Activated CD8-positive, alpha-beta T cell treated with anti-CD3 and anti-CD28 coated beads for 36 hours (primary cell): ENCODE results near the gene NEDD4L. TPM values are rescaled to one million over a fixed set of nuclear protein-coding genes. Genes with fewer than 3 reads are reported as not detected.

ENCODE experiments used
- ATAC-seq: fragments of 200-7000 bp; cut with Tn5 transposase; one replicate; pipeline ENCODE4 v1.10.0; 2021; ENCODE audit warnings: mild to moderate bottlenecking, moderate library complexity
- CTCF ChIA-PET: fragments of 350-600 bp; sonication (Branson Sonifier 250); formaldehyde crosslinking; loops from one replicate; lab custom pipeline; 2021; ENCODE audit warnings: antibody characterized with exemption; lab: Charles Lee
- POLR2A ChIA-PET: fragments of 350-600 bp; sonication (Branson Sonifier 250); formaldehyde crosslinking; loops from one replicate; lab custom pipeline; 2021; ENCODE audit warnings: antibody characterized with exemption; lab: Charles Lee
- DNase-seq: peaks from one replicate; pipeline ENCODE4 v3.0.0-alpha.2; 2020
- H3K27ac Mint-ChIP-seq: one replicate; pipeline ENCODE4 v1.8.0; 2021; ENCODE audit warnings: mild to moderate bottlenecking, mixed read lengths
- H3K27me3 Mint-ChIP-seq: one replicate; pipeline ENCODE4 v1.8.0; 2021; ENCODE audit warnings: mixed read lengths
- H3K36me3 Mint-ChIP-seq: one replicate; pipeline ENCODE4 v1.8.0; 2021; ENCODE audit warnings: low read depth, mixed read lengths
- H3K4me1 Mint-ChIP-seq: one replicate; pipeline ENCODE4 v1.8.0; 2021; ENCODE audit warnings: low read depth, mixed read lengths
- H3K4me3 Mint-ChIP-seq: one replicate; pipeline ENCODE4 v1.8.0; 2021; ENCODE audit warnings: mild to moderate bottlenecking, moderate library complexity, mixed read lengths
- H3K9me3 Mint-ChIP-seq: one replicate; pipeline ENCODE4 v1.8.0; 2021; ENCODE audit warnings: mixed read lengths
- intact Hi-C: fragments of 100-400 bp; cut with micrococcal nuclease; formaldehyde crosslinking; loops from one replicate; pipeline ENCODE4 v1.10.0; 2022
- total RNA-seq, 2 experiments: library from RNA; stranded (reverse); gene quantifications; one replicate each; pipeline ENCODE4 v1.2.3, GENCODE V29; 2021
- TF ChIP-seq, protein P1 (sequence below): fragments of 200-600 bp; IDR thresholded peaks from one replicate; pipeline ENCODE4 v1.8.0; 2022; ENCODE audit warnings: antibody characterized with exemption, mild to moderate bottlenecking

The NEDD4L gene
- total RNA-seq, 2 experiments from 2014 or later, result 7.5 to 8.5 TPM

GRCh38 chr18:58124475-58124874 lies 80.4 kb downstream of the NEDD4L start:
- Mint-ChIP-seq H3K9me3 (no peaks in the 10 kb centered on the region), H3K4me3 (no peak overlapping the region), H3K4me1 (peaks cover 4% of the 10 kb centered on the region), H3K36me3 (no peaks in the 10 kb centered on the region), H3K27me3 (no peaks in the 10 kb centered on the region), H3K27ac (no peak overlapping the region)
- no peak for ATAC-seq
- ChIA-PET POLR2A (no interaction called here), CTCF (interaction anchor here (1.1 to 3.9 kb wide), 4 partner anchors 9 to 242 kb away, joined by 3 to 14 read pairs (median 4); partner anchors contain the start of gene NEDD4L)
- DNase-seq, result no peak
- TF ChIP-seq, protein P1, sequence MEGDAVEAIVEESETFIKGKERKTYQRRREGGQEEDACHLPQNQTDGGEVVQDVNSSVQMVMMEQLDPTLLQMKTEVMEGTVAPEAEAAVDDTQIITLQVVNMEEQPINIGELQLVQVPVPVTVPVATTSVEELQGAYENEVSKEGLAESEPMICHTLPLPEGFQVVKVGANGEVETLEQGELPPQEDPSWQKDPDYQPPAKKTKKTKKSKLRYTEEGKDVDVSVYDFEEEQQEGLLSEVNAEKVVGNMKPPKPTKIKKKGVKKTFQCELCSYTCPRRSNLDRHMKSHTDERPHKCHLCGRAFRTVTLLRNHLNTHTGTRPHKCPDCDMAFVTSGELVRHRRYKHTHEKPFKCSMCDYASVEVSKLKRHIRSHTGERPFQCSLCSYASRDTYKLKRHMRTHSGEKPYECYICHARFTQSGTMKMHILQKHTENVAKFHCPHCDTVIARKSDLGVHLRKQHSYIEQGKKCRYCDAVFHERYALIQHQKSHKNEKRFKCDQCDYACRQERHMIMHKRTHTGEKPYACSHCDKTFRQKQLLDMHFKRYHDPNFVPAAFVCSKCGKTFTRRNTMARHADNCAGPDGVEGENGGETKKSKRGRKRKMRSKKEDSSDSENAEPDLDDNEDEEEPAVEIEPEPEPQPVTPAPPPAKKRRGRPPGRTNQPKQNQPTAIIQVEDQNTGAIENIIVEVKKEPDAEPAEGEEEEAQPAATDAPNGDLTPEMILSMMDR, result no peak
- intact Hi-C loops, result loop anchor here (5.0 kb wide), 1 partner anchor 242 kb away; no protein-coding TSS in a partner anchor

DNA sequence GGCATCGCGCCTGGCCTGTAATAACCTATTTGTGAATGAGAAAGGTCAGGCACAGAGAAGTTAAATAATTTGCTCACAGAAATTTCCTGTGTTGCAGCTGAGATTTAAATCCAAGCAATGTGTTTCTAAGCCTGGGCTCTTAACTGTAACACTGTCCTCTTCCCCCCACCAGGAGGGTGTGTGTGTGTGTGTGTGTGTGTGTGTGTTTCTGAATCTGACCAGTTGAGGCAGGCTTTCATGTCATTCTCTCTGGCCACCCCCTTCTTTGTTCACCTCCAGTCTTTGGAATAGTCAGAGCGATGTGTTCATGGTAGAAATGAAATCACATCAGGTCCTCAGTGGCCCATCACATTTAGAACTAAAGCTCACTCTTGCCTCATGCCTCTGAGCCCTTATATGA lies 81.2 kb downstream of the NEDD4L start:
- TF ChIP-seq, protein P1, result no peak
- intact Hi-C loops, result no loop called here
- H3K36me3 Mint-ChIP-seq, result no peaks in the 10 kb centered on the region
- H3K27ac Mint-ChIP-seq, result no peak overlapping the region
- no peaks in the 10 kb centered on the region for H3K27me3 Mint-ChIP-seq
- ATAC-seq, result no peak
- no peak overlapping the region for H3K4me3 Mint-ChIP-seq
- CTCF ChIA-PET, result interaction anchor here (1.1 to 3.9 kb wide), 4 partner anchors 9 to 243 kb away, joined by 3 to 14 read pairs (median 6); no protein-coding TSS in a partner anchor
- H3K9me3 Mint-ChIP-seq, result no peaks in the 10 kb centered on the region
- POLR2A ChIA-PET, result no interaction called here
- no peak for DNase-seq
- H3K4me1 Mint-ChIP-seq, result peaks cover 4% of the 10 kb centered on the region

DNA sequence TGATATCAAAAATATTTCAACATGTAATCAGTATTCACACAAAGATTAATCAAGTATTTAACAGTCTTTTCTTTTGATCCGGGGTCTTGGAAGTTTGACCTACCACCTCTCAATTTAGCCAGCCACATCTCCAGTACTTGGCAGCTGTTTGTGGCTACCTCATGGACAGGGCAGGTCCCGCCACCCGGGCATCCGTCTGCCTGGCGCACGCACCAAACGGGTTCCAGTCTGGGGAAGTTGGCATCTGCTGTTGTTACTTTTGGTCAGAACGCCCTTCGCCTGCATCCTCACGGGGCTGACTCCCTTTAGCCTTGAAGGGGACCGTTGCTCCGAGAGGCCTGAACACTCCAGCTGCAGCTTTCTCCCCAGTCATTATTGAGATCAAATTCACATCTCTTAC lies 81.7 kb downstream of the NEDD4L start:
- ATAC-seq, result no peak
- Mint-ChIP-seq H3K27me3 (no peaks in the 10 kb centered on the region), H3K36me3 (no peaks in the 10 kb centered on the region), H3K4me1 (peaks cover 4% of the 10 kb centered on the region), H3K27ac (no peak overlapping the region), H3K9me3 (no peaks in the 10 kb centered on the region), H3K4me3 (no peak overlapping the region)
- no peak for DNase-seq
- intact Hi-C loops, result no loop called here
- TF ChIP-seq, protein P1, result no peak
- ChIA-PET CTCF (interaction anchor here (1.1 to 3.9 kb wide), 3 partner anchors 10 to 243 kb away, joined by 4 to 14 read pairs (median 6); no protein-coding TSS in a partner anchor), POLR2A (no interaction called here)

GRCh38 chr18:58128381-58129374 lies 84.7 kb downstream of the NEDD4L start:
- H3K27me3 Mint-ChIP-seq, result no peaks in the 10 kb centered on the region
- intact Hi-C loops, result no loop called here
- H3K27ac Mint-ChIP-seq, result no peak overlapping the region
- ATAC-seq (no peak), DNase-seq (no peak)
- CTCF ChIA-PET, result no interaction called here
- no peak overlapping the region for H3K4me3 Mint-ChIP-seq
- H3K36me3 Mint-ChIP-seq, result no peaks in the 10 kb centered on the region
- TF ChIP-seq, protein P1, result no peak
- no peaks in the 10 kb centered on the region for H3K9me3 Mint-ChIP-seq
- peaks cover 4% of the 10 kb centered on the region for H3K4me1 Mint-ChIP-seq
- POLR2A ChIA-PET, result interaction anchor here (0.7 kb wide), 1 partner anchor 397 kb away, joined by 3 read pairs; no protein-coding TSS in a partner anchor
